DND-41 (cell line): ENCODE measurements around the gene ZNF765.

Experiments
- EZH2 ChIP-seq: IDR thresholded peaks from 3 replicates; pipeline ENCODE4 v1.6.1; 2012; ENCODE audit warnings: borderline replicate concordance, low read depth, mild to moderate bottlenecking, moderate library complexity, low read length, inconsistent platforms; ENCODE audit not compliant: severe bottlenecking
- TF ChIP-seq, protein P1 (sequence below): IDR thresholded peaks from 2 replicates; pipeline ENCODE4 v1.5.1; 2012; ENCODE audit warnings: borderline replicate concordance, low read length, moderate library complexity, mild to moderate bottlenecking; ENCODE audit not compliant: poor library complexity, severe bottlenecking; ENCODE audit errors: extremely low read depth

DNA sequence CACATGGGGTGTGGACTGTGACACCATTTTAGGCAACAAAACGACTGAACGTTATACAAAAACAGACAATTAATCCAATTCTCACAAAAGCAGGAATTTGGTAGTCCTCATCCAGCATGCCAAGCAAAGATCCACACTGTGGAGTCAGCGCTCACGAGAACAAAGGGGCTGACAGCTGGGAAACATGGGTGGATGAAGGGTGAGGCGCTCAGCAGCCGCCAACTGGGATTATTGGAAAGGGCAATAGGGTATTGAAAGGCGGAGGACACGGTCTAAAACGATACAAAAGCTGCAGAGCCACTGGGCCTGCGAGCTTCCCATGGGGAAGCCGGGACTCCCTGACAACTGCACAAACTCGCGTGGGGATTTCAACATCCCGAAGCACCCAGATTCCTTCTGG, 67.9 kb downstream of the ZNF765 start:
- TF ChIP-seq, protein P1, sequence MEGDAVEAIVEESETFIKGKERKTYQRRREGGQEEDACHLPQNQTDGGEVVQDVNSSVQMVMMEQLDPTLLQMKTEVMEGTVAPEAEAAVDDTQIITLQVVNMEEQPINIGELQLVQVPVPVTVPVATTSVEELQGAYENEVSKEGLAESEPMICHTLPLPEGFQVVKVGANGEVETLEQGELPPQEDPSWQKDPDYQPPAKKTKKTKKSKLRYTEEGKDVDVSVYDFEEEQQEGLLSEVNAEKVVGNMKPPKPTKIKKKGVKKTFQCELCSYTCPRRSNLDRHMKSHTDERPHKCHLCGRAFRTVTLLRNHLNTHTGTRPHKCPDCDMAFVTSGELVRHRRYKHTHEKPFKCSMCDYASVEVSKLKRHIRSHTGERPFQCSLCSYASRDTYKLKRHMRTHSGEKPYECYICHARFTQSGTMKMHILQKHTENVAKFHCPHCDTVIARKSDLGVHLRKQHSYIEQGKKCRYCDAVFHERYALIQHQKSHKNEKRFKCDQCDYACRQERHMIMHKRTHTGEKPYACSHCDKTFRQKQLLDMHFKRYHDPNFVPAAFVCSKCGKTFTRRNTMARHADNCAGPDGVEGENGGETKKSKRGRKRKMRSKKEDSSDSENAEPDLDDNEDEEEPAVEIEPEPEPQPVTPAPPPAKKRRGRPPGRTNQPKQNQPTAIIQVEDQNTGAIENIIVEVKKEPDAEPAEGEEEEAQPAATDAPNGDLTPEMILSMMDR: no peak
- TF ChIP-seq EZH2: no peak
